ENCODE results near the gene RAE1. TPM values are rescaled to one million over a fixed set of nuclear protein-coding genes. Genes with fewer than 3 reads are reported as not detected.

The RAE1 gene
- total RNA-seq, 1 donor from 2014 or later, result 21.1 TPM

DNA sequence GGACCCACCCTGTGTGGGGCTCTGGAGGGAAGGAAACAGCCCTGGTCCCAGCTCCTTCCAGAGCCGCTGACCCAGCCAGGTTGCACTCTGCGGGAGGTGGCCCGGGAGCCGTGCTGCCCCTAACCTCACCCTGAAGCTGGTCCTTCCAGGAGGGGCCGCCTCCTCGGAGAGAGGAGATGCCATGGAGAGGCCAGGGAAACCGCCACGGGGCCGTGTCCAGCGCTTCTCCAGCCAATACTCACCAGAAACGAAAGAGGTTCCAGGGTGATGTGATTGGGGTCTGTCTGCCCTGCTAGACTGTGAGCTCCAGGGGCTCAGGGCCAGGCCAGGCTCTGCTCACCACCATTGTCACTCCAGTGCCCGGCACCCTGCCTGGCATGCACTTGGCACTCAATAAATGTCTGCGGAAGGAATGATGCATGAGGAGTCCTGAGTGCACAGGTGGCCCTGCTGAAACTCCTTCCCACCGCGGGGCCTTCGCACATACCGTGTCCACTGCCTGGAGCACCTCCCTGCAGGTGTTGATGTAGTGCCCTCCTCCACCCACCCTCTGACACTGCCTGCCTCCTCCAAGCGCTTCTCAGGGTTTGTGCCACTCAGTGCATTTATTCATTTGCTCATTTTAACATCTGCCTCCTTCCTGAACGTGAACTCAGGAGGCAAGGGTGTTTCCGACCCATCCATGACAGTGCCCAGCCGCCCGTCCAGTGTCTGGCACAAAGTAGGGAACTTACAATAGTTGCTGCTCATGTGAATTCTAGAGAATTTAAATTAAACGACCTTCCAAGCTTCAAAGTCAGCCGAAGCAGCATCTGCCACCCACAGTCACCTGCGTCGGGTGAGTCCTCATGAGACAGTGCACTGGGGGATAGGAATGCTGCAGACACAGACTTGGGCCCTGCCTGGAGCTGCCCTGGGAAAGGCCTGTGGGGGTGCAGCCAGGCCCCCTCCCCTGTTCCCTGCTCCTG lies 70.5 kb downstream of the RAE1 start:
- TF ChIP-seq, protein P1, sequence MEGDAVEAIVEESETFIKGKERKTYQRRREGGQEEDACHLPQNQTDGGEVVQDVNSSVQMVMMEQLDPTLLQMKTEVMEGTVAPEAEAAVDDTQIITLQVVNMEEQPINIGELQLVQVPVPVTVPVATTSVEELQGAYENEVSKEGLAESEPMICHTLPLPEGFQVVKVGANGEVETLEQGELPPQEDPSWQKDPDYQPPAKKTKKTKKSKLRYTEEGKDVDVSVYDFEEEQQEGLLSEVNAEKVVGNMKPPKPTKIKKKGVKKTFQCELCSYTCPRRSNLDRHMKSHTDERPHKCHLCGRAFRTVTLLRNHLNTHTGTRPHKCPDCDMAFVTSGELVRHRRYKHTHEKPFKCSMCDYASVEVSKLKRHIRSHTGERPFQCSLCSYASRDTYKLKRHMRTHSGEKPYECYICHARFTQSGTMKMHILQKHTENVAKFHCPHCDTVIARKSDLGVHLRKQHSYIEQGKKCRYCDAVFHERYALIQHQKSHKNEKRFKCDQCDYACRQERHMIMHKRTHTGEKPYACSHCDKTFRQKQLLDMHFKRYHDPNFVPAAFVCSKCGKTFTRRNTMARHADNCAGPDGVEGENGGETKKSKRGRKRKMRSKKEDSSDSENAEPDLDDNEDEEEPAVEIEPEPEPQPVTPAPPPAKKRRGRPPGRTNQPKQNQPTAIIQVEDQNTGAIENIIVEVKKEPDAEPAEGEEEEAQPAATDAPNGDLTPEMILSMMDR (IDR thresholded peaks at IDR 0.05), result no peak
- TF ChIP-seq POLR2A (IDR thresholded peaks at IDR 0.05) (no peak), POLR2AphosphoS5 (IDR thresholded peaks at IDR 0.05; ENCODE audit: insufficient read depth in 1 of 2, low read depth in 1 of 2) (no peak)
- Histone ChIP-seq H3K36me3 (no peaks in the 10 kb centered on the region), H3K4me1 (no peaks in the 10 kb centered on the region), H3K27me3 (no peaks in the 10 kb centered on the region), H3K4me3 (no peak overlapping the region), H3K9me3 (no peaks in the 10 kb centered on the region), H3K27ac (no peak overlapping the region)
- DNase-seq (ENCODE audit: extremely low spot score in 2 of 2), result no peak
- intact Hi-C loops (cut with DNase I), result no loop called here

DNA sequence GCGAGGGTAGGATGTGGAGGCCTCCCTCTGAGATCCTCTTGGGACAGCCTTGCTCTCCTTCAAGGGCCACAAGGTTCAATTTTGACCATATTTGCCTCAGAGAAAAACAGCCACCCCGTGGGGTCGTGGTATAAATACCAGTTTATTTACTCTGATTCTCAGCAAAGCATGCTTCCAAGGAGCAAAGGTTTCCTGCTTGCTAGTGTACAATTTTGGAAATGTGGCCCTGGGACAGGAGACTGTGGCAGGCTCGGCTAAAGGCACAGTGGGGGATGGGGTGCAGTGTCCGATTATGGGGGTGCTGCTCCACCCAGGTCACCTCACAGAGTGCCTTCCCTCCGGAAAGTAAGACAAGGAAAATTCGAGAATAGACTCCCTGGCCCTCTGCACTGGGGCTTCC lies 71.2 kb downstream of the RAE1 start:
- H3K9me3 ChIP-seq, result no peaks in the 10 kb centered on the region
- H3K27ac ChIP-seq, result no peak overlapping the region
- no peak overlapping the region for H3K4me3 ChIP-seq
- TF ChIP-seq, protein P1 (IDR thresholded peaks at IDR 0.05), result no peak
- TF ChIP-seq POLR2AphosphoS5 (IDR thresholded peaks at IDR 0.05; ENCODE audit: insufficient read depth in 1 of 2, low read depth in 1 of 2), result no peak
- no peak for TF ChIP-seq POLR2A (IDR thresholded peaks at IDR 0.05)
- intact Hi-C loops (cut with DNase I), result no loop called here
- DNase-seq (ENCODE audit: extremely low spot score in 2 of 2), result no peak
- H3K27me3 ChIP-seq, result no peaks in the 10 kb centered on the region
- no peaks in the 10 kb centered on the region for H3K4me1 ChIP-seq
- H3K36me3 ChIP-seq, result no peaks in the 10 kb centered on the region

DNA sequence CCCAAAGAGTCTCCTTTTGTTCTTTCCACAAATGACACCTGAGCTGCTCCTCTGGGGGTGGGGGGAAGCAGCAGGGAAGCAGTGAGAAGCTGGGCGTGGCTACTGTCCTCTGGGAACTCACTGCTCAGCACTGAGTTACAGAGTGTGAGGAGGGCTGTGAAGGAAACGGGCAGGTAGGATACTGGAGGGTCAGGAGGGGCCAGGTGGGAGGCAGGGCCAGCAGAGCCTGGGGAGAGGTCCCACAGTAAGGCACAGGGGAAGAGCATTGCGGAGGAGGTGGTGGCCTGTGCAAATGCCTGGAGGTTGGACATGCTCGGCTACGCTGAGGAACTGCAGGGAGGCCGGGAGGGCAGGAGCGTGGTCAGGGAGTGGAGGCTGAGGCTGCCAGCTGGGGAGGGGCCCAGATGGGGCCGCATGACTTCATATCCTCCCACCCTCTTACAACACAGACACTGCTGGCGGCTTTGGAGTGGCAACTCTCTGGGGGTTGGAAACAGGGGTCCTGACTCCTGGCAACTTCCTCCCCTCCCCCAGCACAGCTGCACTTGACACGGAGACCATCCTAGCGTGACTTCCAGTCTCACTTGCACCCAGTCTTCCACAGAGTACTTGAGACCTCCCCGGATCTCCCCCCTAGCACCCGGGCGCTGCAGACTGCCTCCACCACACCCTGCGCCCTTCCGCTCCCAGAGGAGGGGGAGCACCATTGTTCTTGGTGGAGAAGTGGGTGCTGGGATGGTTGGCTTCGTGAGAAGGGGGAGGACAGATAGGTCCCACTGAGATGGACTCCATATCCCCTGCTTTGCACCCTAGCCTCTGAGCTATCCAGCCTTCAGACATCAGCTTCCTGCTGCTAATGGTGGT lies 74.3 kb downstream of the RAE1 start:
- H3K27ac ChIP-seq, result no peak overlapping the region
- TF ChIP-seq POLR2A (IDR thresholded peaks at IDR 0.05) (no peak), POLR2AphosphoS5 (IDR thresholded peaks at IDR 0.05; ENCODE audit: insufficient read depth in 1 of 2, low read depth in 1 of 2) (no peak)
- TF ChIP-seq, protein P1 (IDR thresholded peaks at IDR 0.05), result no peak

DNA sequence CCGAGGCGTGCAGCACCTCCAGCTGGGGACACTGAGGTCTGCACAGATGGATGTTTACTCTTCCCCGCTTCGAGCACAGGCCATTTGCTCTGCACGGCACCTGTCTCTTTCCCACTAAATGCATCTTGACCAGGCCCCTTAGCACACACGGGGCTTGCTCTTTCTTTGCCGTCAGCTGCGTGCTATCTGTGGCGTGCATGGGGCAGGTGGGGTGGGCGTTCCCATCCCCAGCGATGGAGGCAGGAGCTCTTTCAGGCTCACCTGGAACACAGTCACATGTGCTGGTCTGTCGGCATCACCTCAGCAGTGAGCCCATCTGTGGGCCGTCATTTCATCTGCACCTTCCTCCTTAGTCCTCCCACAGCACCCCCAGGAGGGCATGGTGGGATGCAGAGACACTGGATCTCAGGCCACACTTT lies 75.2 kb downstream of the RAE1 start:
- H3K27ac ChIP-seq, result no peak overlapping the region
- H3K36me3 ChIP-seq, result no peaks in the 10 kb centered on the region
- no peaks in the 10 kb centered on the region for H3K27me3 ChIP-seq
- no peak overlapping the region for H3K4me3 ChIP-seq
- no peak for DNase-seq (ENCODE audit: extremely low spot score in 2 of 2)
- intact Hi-C loops (cut with DNase I), result no loop called here
- no peaks in the 10 kb centered on the region for H3K4me1 ChIP-seq
- TF ChIP-seq, protein P1 (IDR thresholded peaks at IDR 0.05), result no peak
- TF ChIP-seq POLR2A (IDR thresholded peaks at IDR 0.05) (no peak), POLR2AphosphoS5 (IDR thresholded peaks at IDR 0.05; ENCODE audit: insufficient read depth in 1 of 2, low read depth in 1 of 2) (no peak)
- no peaks in the 10 kb centered on the region for H3K9me3 ChIP-seq

More for the DNA sequence above, 74.3 kb downstream of the RAE1 start:
- Histone ChIP-seq H3K9me3 (no peaks in the 10 kb centered on the region), H3K4me1 (no peaks in the 10 kb centered on the region), H3K4me3 (no peak overlapping the region), H3K27me3 (no peaks in the 10 kb centered on the region), H3K36me3 (no peaks in the 10 kb centered on the region)
- intact Hi-C loops (cut with DNase I), result no loop called here
- no peak for DNase-seq (ENCODE audit: extremely low spot score in 2 of 2)

Data from vagina (tissue), 2 donors.